GM21723 (cell line): ENCODE results near the gene HSD3B1.
"Not testable (repeated sequence)": the region's sequence is repeated elsewhere in the genome, so short reads cannot be mapped to it uniquely, and the experiment has no call there.

ENCODE experiments used
- ATAC-seq: cut with Tn5 transposase; IDR thresholded peaks from one replicate; pipeline ENCODE4 v1.9.1; 2021; ENCODE audit warnings: mild to moderate bottlenecking, moderate library complexity; ENCODE audit not compliant: unreplicated experiment

Gene HSD3B1

GRCh38 chr1:119489201-119489600 lies 17.8 kb upstream of the HSD3B1 start:
- ATAC-seq: no peak

GRCh38 chr1:119490925-119491324 lies 16.1 kb upstream of the HSD3B1 start:
- ATAC-seq: no peak

GRCh38 chr1:119492763-119493162 lies 14.2 kb upstream of the HSD3B1 start:
- no peak for ATAC-seq

- ATAC-seq: no peak
These were observed 2.2 kb upstream of the HSD3B1 start for GRCh38 chr1:119504831-119505230.

GRCh38 chr1:119510046-119510445 lies 3.0 kb downstream of the HSD3B1 start:
- ATAC-seq: no peak

GRCh38 chr1:119515221-119515620 lies 8.2 kb downstream of the HSD3B1 start:
- no peak for ATAC-seq

- no peak for ATAC-seq
These were observed 9.2 kb downstream of the HSD3B1 start for GRCh38 chr1:119516247-119516646.

GRCh38 chr1:119516680-119517079 lies 9.7 kb downstream of the HSD3B1 start:
- ATAC-seq: no peak

GRCh38 chr1:119517667-119518066 lies 10.7 kb downstream of the HSD3B1 start:
- not testable (repeated sequence) for ATAC-seq

GRCh38 chr1:119531606-119532323 lies 24.8 kb downstream of the HSD3B1 start:
- ATAC-seq: no peak

GRCh38 chr1:119532324-119532910 lies 25.4 kb downstream of the HSD3B1 start:
- no peak for ATAC-seq

GRCh38 chr1:119535381-119535780 lies 28.4 kb downstream of the HSD3B1 start:
- ATAC-seq: no peak

GRCh38 chr1:119537966-119538365 lies 31.0 kb downstream of the HSD3B1 start:
- ATAC-seq: no peak

- ATAC-seq: no peak
These were observed 32.6 kb downstream of the HSD3B1 start for GRCh38 chr1:119539636-119540035.

GRCh38 chr1:119541389-119541788 lies 34.4 kb downstream of the HSD3B1 start:
- no peak for ATAC-seq

- ATAC-seq: no peak
These were observed 35.5 kb downstream of the HSD3B1 start for GRCh38 chr1:119542492-119542946.

GRCh38 chr1:119544165-119544762 lies 37.3 kb downstream of the HSD3B1 start:
- ATAC-seq: no peak

GRCh38 chr1:119546641-119547040 lies 39.6 kb downstream of the HSD3B1 start:
- no peak for ATAC-seq

- ATAC-seq: no peak
These were observed 40.3 kb downstream of the HSD3B1 start for GRCh38 chr1:119547306-119547705.

- ATAC-seq: no peak
These were observed 40.8 kb downstream of the HSD3B1 start for GRCh38 chr1:119547805-119548204.

- no peak for ATAC-seq
These were observed 42.7 kb downstream of the HSD3B1 start for GRCh38 chr1:119549719-119550132.

- no peak for ATAC-seq
These were observed 43.4 kb downstream of the HSD3B1 start for GRCh38 chr1:119550381-119550780.
